Measurements from ENCODE around the gene ACTR6. TPM values are rescaled to one million over a fixed set of nuclear protein-coding genes. Genes with fewer than 3 reads are reported as not detected.

ACTR6 gene
- total and polyA plus RNA-seq, 11 donors: 8.9 to 29.5 (median 21.9) TPM

GRCh38 chr12:100193085-100193484 lies 7.5 kb upstream of the ACTR6 start:
- Histone ChIP-seq H3K27me3 (no peaks in the 10 kb centered on the region), H3K4me1 (no peaks in the 10 kb centered on the region), H3K27ac (peak overlapping the region in 3 of 12 donors; percentile 3 to 34 (median 30)), H3K36me3 (no peaks in the 10 kb centered on the region), H3K9me3 (no peaks in the 10 kb centered on the region), H3K4me3 (no peak overlapping the region)
- TF ChIP-seq POLR2A (IDR thresholded peaks at IDR 0.05): no peak
- TF ChIP-seq CTCF (IDR thresholded peaks at IDR 0.05): no peak
- DNase-seq: no peak
- WGBS, 4 donors: 82 to 89% (median 85%) methylated on average over 1 of the region's 1 CpG
- intact Hi-C loops (cut with DNase I): loop anchor here in 2 of 10 donors (10.0 kb wide), 1 partner anchor 48 kb away; the partner anchor contains the start of gene BLTP3B (in 2 of the 2)
- ATAC-seq: peak in 2 of 4 donors; percentile 36 to 55

- Histone ChIP-seq H3K27me3 (no peaks in the 10 kb centered on the region), H3K4me3 (no peak overlapping the region), H3K36me3 (no peaks in the 10 kb centered on the region), H3K27ac (no peak overlapping the region), H3K9me3 (no peaks in the 10 kb centered on the region), H3K4me1 (peaks cover 0 to 26% (median 13%) of the 10 kb centered on the region in 12 donors)
- intact Hi-C loops (cut with DNase I): loop anchor here in 3 of 10 donors (5.0 to 10.0 kb wide), 3 partner anchors 35 to 55 kb away; partner anchors contain the start of gene BLTP3B (in 3 of the 3)
- 90 to 94% (median 94%) methylated on average over 4 of the region's 4 CpGs for WGBS, 4 donors
- TF ChIP-seq CTCF (IDR thresholded peaks at IDR 0.05) (no peak), POLR2A (IDR thresholded peaks at IDR 0.05) (no peak)
- DNase-seq (no peak), ATAC-seq (no peak)
Observed at GRCh38 chr12:100197486-100197885, 3.1 kb upstream of the ACTR6 start.

- ATAC-seq: no peak
- no peaks in the 10 kb centered on the region for H3K9me3 ChIP-seq
- H3K36me3 ChIP-seq: peaks cover 0 to 7% (median 0%) of the 10 kb centered on the region in 9 donors
- DNase-seq: no peak
- intact Hi-C loops (cut with DNase I): loop anchor here in 3 of 10 donors (5.0 to 10.0 kb wide), 3 partner anchors 37 to 57 kb away; partner anchors contain the start of gene BLTP3B (in 3 of the 3)
- WGBS, 4 donors: 34 to 46% (median 37%) methylated on average over 6 of the region's 6 CpGs
- H3K4me1 ChIP-seq: peaks cover 0 to 27% (median 14%) of the 10 kb centered on the region in 12 donors
- no peak for TF ChIP-seq POLR2A (IDR thresholded peaks at IDR 0.05)
- no peaks in the 10 kb centered on the region for H3K27me3 ChIP-seq
- peak overlapping the region; percentile 54 to 94 (median 66) for H3K4me3 ChIP-seq
- H3K27ac ChIP-seq: peak overlapping the region in 1 of 12 donors; percentile 84
Observed at GRCh38 chr12:100199023-100199346, 1.6 kb upstream of the ACTR6 start.

GRCh38 chr12:100199347-100200149 lies 1.1 kb upstream of the ACTR6 start:
- intact Hi-C loops (cut with DNase I): loop anchor here in 9 of 10 donors (1.0 to 10.0 kb wide), 6 partner anchors 37 to 68 kb away; partner anchors contain the start of genes BLTP3B (in 7 of the 9), DEPDC4 (in 4 of the 9) and SCYL2 (in 4 of the 9)
- Histone ChIP-seq H3K9me3 (no peaks in the 10 kb centered on the region), H3K4me3 (peak overlapping the region; percentile 54 to 94 (median 66)), H3K4me1 (peaks cover 0 to 27% (median 14%) of the 10 kb centered on the region in 12 donors), H3K27me3 (no peaks in the 10 kb centered on the region), H3K36me3 (peaks cover 0 to 13% (median under 1%) of the 10 kb centered on the region in 9 donors), H3K27ac (peak overlapping the region in 11 of 12 donors; percentile 3 to 84 (median 61))
- DNase-seq (peak; percentile 58 to 87 (median 67)), ATAC-seq (peak; percentile 48 to 84 (median 66))
- TF ChIP-seq CTCF (IDR thresholded peaks at IDR 0.05): no peak
- no peak for TF ChIP-seq POLR2A (IDR thresholded peaks at IDR 0.05)
- WGBS, 4 donors: 1 to 5% (median 3%) methylated on average over 52 to 79 of the region's 79 CpGs

Measured in heart left ventricle (tissue), 16 donors.